ENCODE data around the gene JMJD8.

JMJD8 gene

DNA sequence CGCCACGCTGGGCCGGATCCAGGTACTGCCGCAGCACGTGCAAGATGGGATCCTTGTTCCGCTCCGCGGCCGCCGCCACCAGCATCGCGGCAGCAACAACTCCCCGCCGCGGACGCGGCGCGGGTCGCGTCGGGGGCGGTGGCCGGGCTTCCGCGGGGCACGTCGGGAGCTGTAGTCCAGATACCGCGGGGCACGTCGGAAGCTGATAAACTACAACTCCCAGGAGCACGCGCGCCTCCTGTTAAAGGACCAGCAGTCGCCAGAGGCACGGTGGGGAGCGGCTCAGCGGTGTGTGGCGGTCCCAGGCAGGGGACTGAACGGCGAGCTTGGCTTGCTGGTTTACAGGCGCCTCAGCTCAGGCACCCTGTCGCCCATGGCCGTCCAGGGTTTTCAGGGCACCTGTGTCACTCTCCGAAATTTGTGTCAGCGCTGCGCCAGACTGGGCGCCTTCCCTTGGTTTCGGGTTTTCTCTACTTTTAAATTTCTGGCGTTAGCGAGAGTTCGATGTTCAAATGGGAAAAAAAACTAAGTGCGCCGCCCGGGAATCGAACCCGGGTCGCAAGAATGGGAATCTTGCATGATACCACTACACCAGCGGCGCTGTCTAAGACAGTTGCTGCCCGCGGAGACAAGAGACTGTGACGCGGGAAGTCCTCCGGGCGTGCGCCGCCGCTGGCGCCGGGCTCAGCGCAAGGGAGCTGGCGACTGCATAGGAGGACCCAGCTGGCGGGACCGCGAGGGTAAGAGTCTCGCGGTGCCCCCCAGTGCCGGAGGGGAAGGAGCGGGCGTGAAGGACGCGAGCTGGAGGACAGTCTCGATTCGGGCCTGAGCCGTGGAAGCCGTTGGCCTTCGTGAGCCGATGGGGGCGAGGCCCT, 47.7 kb downstream of the JMJD8 start, which contains the start of gene METTL26 (continued):
- TF ChIP-seq, protein P1, sequence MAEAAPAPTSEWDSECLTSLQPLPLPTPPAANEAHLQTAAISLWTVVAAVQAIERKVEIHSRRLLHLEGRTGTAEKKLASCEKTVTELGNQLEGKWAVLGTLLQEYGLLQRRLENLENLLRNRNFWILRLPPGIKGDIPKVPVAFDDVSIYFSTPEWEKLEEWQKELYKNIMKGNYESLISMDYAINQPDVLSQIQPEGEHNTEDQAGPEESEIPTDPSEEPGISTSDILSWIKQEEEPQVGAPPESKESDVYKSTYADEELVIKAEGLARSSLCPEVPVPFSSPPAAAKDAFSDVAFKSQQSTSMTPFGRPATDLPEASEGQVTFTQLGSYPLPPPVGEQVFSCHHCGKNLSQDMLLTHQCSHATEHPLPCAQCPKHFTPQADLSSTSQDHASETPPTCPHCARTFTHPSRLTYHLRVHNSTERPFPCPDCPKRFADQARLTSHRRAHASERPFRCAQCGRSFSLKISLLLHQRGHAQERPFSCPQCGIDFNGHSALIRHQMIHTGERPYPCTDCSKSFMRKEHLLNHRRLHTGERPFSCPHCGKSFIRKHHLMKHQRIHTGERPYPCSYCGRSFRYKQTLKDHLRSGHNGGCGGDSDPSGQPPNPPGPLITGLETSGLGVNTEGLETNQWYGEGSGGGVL (tag by site-specific recombination; IDR thresholded peaks at IDR 0.05), result peak; percentile 69
- peak; percentile 99 for TF ChIP-seq ZNF76 (tag by site-specific recombination; IDR thresholded peaks at IDR 0.05; ENCODE audit: borderline replicate concordance, low read depth)
- TF ChIP-seq, protein P2, sequence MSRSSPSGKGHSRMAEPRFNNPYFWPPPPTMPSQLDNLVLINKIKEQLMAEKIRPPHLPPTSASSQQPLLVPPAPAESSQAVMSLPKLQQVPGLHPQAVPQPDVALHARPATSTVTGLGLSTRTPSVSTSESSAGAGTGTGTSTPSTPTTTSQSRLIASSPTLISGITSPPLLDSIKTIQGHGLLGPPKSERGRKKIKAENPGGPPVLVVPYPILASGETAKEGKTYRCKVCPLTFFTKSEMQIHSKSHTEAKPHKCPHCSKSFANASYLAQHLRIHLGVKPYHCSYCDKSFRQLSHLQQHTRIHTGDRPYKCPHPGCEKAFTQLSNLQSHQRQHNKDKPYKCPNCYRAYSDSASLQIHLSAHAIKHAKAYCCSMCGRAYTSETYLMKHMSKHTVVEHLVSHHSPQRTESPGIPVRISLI (tag by site-specific recombination; IDR thresholded peaks at IDR 0.05), result peak; percentile 91; the same call in 1 of the 2 replicates
- TF ChIP-seq ZNF768 (tag by site-specific recombination; IDR thresholded peaks at IDR 0.05), result peak; percentile 2; the same call in 1 of the 2 replicates
- peak; percentile 17; the same call in 1 of the 2 replicates for TF ChIP-seq OSR2 (tag by site-specific recombination; IDR thresholded peaks at IDR 0.05)
- TF ChIP-seq KLF8 (tag by site-specific recombination; IDR thresholded peaks at IDR 0.05), result peak; percentile 79
- peak; percentile 97 for TF ChIP-seq ZNF391 (tag by site-specific recombination; IDR thresholded peaks at IDR 0.05; ENCODE audit: borderline replicate concordance, low read depth)
- TF ChIP-seq, protein P3, sequence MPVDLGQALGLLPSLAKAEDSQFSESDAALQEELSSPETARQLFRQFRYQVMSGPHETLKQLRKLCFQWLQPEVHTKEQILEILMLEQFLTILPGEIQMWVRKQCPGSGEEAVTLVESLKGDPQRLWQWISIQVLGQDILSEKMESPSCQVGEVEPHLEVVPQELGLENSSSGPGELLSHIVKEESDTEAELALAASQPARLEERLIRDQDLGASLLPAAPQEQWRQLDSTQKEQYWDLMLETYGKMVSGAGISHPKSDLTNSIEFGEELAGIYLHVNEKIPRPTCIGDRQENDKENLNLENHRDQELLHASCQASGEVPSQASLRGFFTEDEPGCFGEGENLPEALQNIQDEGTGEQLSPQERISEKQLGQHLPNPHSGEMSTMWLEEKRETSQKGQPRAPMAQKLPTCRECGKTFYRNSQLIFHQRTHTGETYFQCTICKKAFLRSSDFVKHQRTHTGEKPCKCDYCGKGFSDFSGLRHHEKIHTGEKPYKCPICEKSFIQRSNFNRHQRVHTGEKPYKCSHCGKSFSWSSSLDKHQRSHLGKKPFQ (tag by site-specific recombination; IDR thresholded peaks at IDR 0.05), result no peak
- TF ChIP-seq HOXA7 (CRISPR knock-in tag; IDR thresholded peaks at IDR 0.05; ENCODE audit: borderline replicate concordance), result no peak
- TF ChIP-seq, protein P4, sequence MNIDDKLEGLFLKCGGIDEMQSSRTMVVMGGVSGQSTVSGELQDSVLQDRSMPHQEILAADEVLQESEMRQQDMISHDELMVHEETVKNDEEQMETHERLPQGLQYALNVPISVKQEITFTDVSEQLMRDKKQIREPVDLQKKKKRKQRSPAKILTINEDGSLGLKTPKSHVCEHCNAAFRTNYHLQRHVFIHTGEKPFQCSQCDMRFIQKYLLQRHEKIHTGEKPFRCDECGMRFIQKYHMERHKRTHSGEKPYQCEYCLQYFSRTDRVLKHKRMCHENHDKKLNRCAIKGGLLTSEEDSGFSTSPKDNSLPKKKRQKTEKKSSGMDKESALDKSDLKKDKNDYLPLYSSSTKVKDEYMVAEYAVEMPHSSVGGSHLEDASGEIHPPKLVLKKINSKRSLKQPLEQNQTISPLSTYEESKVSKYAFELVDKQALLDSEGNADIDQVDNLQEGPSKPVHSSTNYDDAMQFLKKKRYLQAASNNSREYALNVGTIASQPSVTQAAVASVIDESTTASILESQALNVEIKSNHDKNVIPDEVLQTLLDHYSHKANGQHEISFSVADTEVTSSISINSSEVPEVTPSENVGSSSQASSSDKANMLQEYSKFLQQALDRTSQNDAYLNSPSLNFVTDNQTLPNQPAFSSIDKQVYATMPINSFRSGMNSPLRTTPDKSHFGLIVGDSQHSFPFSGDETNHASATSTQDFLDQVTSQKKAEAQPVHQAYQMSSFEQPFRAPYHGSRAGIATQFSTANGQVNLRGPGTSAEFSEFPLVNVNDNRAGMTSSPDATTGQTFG (tag by site-specific recombination; IDR thresholded peaks at IDR 0.05; ENCODE audit: borderline replicate concordance), result no peak
- TF ChIP-seq, protein P5, sequence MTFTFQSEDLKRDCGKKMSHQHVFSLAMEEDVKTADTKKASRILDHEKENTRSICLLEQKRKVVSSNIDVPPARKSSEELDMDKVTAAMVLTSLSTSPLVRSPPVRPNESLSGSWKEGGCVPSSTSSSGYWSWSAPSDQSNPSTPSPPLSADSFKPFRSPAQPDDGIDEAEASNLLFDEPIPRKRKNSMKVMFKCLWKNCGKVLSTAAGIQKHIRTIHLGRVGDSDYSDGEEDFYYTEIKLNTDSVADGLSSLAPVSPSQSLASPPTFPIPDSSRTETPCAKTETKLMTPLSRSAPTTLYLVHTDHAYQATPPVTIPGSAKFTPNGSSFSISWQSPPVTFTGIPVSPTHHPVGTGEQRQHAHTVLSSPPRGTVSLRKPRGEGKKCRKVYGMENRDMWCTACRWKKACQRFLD (tag by site-specific recombination; IDR thresholded peaks at IDR 0.05), result no peak
- no peak for TF ChIP-seq ZNF558 (tag by site-specific recombination; IDR thresholded peaks at IDR 0.05)
- TF ChIP-seq, protein P6, sequence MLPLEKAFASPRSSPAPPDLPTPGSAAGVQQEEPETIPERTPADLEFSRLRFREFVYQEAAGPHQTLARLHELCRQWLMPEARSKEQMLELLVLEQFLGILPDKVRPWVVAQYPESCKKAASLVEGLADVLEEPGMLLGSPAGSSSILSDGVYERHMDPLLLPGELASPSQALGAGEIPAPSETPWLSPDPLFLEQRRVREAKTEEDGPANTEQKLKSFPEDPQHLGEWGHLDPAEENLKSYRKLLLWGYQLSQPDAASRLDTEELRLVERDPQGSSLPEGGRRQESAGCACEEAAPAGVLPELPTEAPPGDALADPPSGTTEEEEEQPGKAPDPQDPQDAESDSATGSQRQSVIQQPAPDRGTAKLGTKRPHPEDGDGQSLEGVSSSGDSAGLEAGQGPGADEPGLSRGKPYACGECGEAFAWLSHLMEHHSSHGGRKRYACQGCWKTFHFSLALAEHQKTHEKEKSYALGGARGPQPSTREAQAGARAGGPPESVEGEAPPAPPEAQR (tag by site-specific recombination; IDR thresholded peaks at IDR 0.05), result peak; percentile 56; the same call in 1 of the 2 replicates
- no peak for TF ChIP-seq ZNF350 (tag by site-specific recombination; IDR thresholded peaks at IDR 0.05)
- TF ChIP-seq, protein P7, sequence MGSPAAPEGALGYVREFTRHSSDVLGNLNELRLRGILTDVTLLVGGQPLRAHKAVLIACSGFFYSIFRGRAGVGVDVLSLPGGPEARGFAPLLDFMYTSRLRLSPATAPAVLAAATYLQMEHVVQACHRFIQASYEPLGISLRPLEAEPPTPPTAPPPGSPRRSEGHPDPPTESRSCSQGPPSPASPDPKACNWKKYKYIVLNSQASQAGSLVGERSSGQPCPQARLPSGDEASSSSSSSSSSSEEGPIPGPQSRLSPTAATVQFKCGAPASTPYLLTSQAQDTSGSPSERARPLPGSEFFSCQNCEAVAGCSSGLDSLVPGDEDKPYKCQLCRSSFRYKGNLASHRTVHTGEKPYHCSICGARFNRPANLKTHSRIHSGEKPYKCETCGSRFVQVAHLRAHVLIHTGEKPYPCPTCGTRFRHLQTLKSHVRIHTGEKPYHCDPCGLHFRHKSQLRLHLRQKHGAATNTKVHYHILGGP (tag by site-specific recombination; IDR thresholded peaks at IDR 0.05), result no peak
- TF ChIP-seq, protein P8, sequence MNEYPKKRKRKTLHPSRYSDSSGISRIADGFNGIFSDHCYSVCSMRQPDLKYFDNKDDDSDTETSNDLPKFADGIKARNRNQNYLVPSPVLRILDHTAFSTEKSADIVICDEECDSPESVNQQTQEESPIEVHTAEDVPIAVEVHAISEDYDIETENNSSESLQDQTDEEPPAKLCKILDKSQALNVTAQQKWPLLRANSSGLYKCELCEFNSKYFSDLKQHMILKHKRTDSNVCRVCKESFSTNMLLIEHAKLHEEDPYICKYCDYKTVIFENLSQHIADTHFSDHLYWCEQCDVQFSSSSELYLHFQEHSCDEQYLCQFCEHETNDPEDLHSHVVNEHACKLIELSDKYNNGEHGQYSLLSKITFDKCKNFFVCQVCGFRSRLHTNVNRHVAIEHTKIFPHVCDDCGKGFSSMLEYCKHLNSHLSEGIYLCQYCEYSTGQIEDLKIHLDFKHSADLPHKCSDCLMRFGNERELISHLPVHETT (tag by site-specific recombination; IDR thresholded peaks at IDR 0.05), result peak; percentile 94
- peak; percentile 63 for TF ChIP-seq SP2 (tag by site-specific recombination; IDR thresholded peaks at IDR 0.05)
- peak; percentile 22; the same call in 1 of the 2 replicates for TF ChIP-seq ZNF561 (tag by site-specific recombination; IDR thresholded peaks at IDR 0.05; ENCODE audit: borderline replicate concordance)
- no peak for TF ChIP-seq ZNF146 (tag by site-specific recombination; IDR thresholded peaks at IDR 0.05)
- peak; percentile 69 for TF ChIP-seq ZXDB (tag by site-specific recombination; IDR thresholded peaks at IDR 0.05)
- no peak for TF ChIP-seq ZNF404 (tag by site-specific recombination; IDR thresholded peaks at IDR 0.05)
- TF ChIP-seq ZBTB17 (tag by site-specific recombination; IDR thresholded peaks at IDR 0.05), result peak; percentile 93
- TF ChIP-seq, protein P9, sequence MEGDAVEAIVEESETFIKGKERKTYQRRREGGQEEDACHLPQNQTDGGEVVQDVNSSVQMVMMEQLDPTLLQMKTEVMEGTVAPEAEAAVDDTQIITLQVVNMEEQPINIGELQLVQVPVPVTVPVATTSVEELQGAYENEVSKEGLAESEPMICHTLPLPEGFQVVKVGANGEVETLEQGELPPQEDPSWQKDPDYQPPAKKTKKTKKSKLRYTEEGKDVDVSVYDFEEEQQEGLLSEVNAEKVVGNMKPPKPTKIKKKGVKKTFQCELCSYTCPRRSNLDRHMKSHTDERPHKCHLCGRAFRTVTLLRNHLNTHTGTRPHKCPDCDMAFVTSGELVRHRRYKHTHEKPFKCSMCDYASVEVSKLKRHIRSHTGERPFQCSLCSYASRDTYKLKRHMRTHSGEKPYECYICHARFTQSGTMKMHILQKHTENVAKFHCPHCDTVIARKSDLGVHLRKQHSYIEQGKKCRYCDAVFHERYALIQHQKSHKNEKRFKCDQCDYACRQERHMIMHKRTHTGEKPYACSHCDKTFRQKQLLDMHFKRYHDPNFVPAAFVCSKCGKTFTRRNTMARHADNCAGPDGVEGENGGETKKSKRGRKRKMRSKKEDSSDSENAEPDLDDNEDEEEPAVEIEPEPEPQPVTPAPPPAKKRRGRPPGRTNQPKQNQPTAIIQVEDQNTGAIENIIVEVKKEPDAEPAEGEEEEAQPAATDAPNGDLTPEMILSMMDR (tag by site-specific recombination; IDR thresholded peaks at IDR 0.05), result peak; percentile 79

Measured in HEK293 (cell line).